Central memory CD4-positive, alpha-beta T cell (primary cell): Measurements from ENCODE around the gene DAPK3.
"Not testable (repeated sequence)": the region's sequence is repeated elsewhere in the genome, so short reads cannot be mapped to it uniquely, and the experiment has no call there.

Source experiments
- DNase-seq: peaks from one replicate; pipeline ENCODE4 v3.0.0; 2022
- total RNA-seq, 3 experiments: gene quantifications; one replicate each; lab custom pipeline; 2026; lab: John Stamatoyannopoulos, UW

The DAPK3 gene
- 22.8 to 38.5 (median 34.5) reads per million in 3 experiments for total RNA-seq

DNA sequence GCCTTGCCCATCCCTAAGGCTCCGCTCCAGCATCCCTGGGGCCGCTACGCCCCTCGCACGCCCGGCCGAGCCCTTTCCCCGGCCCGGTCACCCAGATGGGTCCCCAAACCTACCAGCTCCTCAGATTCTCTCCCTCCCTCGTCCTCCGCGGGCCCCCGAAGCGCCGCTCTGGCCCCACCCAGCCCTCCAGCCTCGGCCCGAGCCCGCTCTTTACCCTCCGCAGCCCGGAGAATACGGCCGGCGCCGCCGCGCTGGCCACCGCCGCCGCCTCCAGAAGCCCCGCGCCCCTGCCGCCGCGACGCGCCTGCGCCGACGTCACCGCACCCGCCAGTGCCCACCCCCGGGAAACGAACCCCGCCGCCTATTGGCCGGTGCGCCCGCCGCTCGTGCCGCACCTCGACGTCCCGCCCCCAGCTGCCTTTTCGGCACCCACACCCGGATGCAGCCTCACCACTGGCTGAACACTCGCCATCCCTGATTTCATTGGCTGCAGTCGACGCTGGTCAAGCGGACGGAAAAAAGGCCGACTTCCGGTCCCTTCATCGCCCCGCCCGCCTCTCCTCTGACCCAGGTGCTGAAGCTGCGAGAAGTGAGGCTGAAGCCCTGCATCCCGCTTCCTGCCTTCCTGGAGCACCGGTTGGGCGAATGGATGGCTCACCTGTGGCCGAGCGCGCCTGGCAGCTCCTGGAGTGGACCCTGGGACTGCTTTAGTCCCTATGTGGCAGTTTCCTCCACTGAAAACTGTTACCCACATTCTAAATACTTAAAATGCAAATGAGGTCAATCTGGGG is at the start of gene DAPK3:
Gene DAPK3 (minus strand): TSS at position 292 of the 791 bp plus-strand sequence. CDS start 1,364 bp downstream, outside the sequence.
- DNase-seq, result peak; percentile 83

DNA sequence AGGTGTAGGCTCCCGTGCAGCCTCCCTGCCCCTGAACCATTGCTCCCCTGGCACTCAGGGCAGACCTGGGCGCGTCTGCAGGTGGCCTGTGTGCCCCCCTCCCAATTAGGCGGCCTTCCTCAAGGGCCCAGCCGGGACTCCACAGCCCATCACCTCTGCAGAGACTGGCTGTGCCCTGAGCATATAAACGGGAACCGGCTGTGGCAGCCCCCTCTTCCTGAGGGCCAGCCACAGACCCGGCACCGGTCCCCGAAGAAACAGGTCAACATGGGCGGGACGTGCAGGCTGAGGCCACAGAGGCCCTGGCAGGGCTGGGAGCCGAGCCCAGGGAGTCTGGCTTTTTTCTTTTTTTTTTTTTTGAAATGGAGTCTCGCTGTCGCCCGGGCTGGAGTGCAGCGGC is 48.7 kb upstream of the DAPK3 start:
- no peak for DNase-seq

DNA sequence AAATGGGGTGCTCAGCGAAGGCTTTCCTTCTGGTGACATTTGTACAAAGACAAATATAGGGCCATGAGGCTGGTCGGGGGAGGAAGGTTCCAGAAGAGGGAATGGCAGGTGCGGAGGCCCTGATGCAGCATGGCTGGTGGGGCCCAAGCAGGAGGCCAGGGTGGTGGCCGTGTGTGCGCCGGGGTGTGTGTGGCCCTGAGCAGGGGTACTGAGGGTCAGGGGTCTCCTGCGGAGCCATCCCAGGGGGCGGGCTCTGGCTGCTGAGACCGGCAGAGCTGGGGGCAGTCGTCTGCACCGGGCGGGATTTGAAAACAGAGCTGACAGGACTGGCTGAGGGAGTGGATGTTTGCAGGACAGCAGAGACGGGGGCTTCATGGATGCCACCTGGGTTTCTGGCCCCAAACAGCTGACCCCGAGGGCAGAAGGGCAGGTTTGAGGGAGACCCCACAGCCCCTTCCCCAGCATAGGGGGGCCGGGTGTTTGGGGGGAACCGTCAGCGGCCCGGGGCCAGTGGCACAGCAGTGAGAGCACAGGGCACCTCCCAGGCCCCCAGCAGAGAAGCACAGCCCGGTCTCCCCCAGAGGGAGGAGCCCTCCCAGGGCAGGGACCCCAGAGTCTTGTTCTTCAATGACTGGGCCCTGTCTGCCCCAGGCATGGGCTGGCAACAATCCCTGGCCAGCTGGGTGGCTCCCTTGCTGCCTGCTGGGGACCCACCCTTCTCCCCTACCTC is 48.0 kb upstream of the DAPK3 start:
- no peak for DNase-seq

DNA sequence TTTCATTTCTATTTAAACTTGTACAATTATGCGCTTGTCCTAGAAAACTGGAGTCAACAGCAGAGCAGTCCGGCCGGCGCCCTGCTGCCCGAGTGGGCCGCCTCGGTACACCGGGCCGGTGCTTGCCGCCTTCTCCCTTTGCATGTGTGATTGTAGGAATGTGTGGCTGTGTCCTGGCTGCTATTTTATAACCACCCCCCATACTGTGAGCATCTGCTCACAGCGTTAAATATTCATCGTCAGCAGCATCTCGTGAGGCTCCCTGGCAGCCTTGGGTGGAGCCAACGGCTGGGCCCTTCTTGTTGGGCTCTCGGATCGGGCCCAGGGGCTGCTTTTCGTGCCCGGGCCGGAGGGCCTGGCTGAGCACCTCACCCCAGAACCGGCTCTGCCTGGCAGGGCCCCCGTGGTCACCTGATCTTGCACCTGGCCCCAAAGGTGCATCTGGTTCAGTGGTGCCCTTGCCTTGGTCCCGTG is 47.3 kb upstream of the DAPK3 start:
- no peak for DNase-seq

DNA sequence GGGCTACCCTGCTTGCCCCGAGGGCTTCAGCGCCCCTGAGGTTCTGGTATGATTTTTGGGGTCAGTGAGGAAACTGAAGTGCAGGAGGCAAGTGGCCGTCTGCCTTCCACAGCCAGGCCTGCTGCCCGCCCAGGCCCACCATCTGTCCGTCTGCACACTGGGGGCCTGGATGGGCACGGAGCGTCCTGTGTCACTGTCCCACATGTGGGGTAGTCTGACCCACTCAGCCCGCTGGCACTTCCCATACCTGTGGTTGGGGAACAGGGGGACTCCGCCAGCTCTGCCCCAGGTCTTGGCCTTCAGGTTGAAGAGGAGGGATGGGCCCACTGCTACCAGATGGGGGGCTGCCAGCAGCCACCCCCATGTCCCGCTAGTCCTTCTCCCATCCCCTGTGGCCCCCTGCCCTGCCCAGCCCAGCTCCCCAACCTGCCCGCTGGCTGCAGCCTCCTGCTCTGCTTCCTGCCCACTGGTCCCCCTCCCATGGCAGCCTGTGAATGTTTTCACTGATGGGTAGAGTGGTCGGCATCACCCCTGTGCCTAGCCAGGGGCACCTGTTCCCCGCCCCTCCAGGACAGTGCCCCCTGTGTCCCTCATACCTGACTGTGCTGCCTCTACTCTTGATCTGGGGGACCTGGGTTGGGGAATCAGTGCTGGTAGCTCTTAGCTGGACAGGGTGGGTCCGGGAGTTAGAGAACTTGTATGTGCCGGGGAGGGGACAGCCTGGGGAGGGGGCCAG is 46.2 kb upstream of the DAPK3 start:
- DNase-seq, result no peak

DNA sequence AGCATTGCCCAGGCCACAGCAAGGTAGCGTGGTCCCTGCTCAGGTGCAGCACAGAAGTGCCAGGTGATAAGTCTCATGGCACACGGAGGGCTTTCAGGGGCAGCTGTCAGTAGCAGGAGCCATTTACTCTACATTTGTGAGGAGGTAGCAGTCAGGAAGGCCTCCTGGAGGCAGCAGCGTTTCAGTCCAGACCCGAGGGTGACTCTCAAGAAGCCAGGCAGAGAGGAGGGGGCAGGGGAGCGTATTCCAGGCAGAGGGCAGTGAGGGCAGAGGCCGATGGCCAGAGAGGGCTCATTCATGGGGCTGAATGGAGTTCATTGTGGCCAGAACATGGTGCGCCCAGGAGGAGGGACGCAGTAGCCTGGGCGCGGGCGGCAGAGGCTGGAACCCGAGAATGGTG is 45.6 kb upstream of the DAPK3 start:
- no peak for DNase-seq

DNA sequence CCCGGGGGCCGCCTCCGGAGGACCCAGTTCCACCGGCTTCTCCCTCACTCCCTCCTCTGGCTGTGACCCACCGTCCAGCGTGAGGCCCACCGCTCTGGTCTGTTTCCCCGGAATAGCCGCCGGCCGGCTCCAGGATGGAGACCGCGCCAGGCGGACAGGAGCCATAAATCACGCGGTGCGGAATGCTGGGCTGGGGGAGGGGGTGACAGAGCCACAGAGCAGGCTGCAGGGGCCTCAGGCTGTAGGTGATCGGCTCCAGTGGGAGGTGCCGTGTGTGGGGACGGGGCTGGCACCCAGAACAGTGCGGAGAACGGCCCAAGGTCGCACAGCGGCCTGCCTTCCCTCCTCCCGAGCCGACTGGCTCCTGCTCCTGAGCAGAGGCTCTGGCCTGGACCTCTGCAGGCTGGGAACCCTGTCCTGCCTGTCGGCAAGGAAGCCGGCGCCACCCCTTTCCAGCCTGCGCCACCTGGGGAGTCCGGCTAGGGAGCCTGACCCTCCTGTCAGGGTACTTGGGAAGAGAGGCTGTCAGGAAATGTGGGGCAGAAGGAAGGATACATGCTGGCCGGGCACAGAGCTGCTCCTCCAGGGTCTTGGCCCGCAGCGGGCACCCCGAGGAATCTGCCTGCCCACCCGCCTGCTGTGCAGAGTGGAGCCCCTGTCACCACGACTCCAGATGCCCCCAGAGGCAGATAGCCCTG is 45.0 kb upstream of the DAPK3 start:
- no peak for DNase-seq

DNA sequence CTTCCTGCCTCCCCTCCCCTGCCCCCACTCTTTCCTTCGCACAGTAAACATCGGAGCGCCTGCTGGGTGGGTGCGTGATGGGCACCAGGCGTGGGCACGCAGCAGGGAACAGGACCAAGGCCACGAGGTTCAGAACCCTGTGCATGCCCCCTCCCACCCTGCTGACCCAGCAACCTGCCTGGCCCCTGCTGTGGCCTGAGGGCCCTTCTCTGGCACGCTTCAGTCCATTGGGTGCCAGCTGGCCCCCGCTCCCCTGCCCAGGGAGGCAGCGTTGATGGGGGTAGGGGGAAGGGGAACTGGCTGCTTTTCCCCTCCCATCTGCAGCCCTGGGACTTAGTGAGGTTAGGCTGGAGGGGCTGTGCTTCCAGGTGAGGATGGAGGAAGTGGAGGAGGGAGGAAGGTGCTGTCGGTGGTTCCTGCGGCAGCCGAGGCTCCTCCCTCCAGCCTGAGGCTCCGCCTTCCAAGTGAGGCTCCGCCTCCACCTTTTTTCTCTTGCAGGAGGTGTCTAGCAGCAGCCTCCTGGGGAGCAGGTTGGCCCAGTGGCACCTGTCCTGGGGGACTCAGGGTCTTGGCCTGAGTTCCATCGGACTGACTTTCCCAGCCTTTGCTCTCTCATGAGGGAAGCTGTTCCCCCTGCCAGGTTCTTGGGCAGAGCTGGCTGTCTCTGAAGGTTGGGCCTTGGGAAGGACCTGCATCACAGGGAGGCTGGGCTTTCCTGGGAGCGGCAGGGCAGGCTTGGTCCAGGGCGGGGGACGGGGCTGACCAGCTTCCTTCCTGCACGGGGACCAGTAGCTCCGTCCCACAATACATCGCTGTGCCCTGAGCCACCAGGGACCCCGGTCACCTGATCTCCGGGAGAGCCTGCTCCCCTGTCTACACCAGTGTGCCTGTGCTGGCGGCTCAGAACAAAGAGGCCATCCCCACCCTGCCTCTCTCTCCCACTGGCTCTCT is 43.9 kb upstream of the DAPK3 start:
- DNase-seq, result peak; percentile 33

DNA sequence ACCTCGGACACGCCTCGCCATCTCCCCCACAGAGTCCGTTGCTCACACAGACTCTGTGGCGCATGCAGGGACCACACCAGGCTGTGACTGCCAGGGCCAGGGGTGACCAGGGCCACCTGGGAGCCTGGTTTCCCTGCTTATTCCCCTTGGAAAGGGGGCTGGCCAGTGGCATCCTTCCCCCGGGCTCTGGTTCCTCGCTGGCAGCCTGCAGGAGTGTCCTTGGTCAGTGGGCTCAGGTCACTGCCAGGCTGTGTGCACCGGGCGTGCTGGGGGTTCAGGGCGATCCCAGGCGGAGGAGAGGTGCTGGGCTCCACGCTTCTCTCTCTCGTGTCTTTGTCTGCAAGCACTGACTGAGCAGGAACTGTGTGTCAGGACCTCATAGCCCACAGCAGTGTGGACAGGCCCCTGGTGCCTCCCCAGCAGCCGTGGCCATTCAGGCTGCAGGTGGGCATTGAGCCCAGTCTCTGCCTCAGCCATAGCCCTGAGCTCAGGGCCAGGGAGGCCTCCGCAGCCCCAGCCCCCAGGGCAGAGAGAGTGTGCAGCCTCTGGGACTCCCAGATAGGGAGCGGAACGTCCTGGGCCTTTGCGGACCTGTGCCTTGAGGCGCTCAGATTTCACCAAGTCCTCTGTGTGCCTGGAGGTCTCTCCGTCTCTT is 43.1 kb upstream of the DAPK3 start:
- no peak for DNase-seq

DNA sequence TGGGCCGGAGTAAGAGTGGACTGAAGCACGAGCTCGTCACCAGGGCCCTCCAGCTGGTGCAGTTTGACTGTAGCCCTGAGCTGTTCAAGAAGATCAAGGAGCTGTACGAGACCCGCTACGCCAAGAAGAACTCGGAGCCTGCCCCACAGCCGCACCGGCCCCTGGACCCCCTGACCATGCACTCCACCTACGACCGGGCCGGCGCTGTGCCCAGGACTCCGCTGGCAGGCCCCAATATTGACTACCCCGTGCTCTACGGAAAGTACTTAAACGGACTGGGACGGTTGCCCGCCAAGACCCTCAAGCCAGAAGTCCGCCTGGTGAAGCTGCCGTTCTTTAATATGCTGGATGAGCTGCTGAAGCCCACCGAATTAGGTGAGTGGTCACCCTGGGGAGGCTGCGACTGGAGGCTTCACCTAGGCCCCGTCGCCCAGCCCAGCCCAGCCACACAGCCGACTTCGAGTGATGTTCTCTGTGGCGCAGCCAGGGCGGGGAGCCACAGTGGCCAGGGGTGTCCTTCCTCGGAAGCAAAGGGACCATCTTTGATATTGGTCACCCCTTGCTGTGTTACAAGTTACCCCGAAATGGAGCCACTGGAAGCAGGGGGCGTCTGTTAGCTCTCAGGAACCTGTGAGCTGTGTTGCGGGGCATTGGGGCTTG is 42.2 kb upstream of the DAPK3 start:
- no peak for DNase-seq

DNA sequence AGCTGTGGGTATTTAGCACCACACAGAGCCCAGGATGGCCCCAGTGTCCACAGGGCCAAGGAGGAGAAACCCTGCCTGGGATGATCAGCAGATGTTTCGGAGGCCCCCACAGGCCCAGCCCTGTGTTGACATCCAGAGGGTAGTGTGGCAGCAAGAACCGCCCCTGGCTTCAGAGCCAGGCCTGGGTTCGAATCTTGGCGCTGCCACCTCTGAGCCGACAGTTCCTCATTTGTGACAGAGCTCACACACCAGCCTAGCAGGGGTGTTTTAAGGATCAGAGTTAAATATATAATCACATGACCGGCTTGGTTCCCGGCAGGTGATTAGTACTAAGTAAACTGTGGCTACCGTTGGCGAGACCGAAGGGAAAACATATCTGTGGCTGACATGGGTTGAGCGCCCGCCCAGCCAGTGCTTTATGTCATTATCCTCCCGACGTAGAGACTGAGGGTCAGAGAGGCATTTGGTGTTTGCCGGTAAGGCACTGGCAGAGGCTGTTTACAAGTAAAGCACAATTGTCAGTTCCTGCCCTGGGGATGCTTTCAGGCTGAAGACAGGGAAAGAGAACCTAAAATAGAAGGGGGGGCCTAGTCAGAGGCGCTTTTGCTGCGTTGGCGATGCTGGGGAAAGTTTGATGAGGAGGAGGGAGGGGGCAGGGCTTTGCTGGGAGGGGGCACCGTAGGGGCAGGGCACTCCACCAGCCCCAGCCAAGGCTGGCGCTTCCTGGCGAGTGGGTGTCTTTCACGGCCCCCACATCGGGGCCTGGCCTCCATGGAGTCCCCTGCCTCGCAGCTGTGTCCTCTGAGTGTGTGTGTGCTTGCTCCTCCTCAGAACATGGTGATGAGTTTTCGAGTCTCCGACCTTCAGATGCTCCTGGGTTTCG is 41.4 kb upstream of the DAPK3 start:
- no peak for DNase-seq

DNA sequence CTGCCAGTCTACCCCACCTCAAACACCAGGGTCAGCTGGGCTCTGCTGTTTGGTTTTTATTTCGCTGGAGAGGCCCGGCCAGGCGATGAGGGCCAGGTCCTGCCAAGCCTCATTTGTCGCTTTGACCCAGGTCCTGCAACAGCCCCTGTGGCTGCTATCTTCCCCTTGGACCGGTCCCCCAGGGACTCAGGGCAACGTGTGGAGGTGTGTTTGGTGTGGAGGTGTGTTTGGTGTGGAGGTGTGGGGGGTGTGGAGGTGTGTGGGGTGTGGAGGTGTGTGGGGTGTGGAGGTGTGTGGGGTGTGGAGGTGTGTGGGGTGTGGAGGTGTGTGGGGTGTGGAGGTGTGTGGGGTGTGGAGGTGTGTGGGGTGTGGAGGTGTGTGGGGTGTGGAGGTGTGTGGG is 40.5 kb upstream of the DAPK3 start:
- not testable (repeated sequence) for DNase-seq

DNA sequence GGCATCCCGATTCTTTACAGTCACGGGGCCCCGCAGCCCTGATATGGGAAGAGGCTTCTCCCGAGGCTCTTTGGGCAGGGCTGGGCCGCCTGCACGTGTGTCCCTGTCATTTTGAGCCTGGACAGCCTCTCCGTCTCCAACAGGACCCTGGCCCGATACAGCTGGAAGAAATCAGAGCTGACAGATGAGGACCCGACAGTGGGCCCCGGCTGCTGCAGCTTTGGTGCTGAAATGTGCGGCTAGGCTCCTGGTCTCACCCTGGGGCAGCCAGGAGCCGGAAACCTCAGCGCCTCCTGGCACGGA is 39.9 kb upstream of the DAPK3 start:
- DNase-seq, result no peak

DNA sequence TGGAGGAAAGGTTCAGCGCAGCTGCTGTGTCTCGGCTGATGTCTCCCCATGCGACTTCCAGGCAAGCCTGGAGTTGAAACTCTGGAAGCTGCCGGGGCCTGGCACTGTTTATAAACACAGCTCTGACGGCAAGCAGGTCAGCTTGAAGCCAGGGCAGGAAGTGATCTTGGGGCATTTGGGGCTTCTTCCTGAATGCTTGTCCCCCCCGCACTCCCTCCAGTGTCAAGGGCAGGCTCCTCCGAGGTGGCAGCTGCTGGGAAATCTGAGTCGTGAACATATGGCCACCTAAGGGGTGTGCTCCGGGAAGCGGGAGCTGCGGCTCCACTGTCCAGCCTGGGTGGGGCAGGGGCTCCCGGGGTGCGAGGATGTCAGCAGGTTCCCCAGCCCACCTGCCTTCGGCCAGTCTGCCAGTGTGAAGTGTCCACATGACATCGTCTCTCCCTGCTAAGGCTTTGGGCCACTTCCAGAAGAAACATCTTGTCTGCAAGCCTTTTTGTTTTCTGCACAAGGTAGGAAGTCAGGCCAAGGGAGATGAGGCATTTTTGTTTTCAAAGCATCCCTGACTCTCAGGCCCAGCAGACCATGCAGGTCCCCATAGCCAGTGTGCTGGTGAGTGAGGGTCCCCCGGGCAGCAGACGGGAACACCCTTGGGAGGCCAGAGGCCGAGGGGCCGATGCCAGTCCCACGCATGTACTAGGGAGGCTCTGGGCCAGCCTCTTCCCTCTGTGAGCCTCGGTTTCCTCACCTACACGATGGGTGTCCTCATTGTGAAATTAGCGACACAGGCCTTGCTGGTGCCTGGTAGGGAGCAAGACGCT is 39.3 kb upstream of the DAPK3 start:
- DNase-seq, result no peak

DNA sequence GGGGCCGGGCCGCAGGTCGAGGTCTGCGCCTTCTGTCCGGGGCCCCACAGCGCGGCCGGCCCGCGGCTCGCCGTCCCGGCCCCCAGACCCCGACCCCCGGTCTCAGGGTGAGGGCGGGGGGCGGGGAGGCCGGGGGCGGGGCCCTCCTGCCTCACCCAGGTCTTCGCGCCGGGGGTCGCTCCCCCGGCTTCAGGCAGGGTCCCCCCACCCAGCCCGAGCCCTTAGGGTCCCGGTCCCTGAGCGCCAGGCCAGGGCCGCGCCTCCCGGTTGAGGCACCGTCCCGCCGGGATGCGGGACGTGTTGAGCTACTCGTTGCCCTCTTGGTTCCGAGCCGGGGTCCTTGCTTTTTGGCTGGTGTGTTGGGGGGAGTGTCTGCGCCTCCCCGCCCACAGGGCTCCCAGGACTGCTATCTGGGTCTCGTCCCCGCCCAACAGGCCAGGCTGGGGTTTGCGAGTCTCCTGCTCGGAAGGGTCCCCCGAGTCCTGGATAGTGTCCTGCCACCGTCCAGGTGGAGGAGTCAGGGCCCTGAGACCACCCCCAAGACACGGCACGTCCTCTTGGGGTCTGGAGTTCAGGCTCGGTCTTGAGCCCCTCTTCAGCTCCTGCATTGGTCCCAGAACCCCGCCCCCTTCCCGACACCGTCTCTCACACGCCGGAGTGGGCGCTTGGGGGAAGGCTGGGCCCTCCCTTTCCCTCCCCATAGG is 37.1 kb upstream of the DAPK3 start:
- no peak for DNase-seq

DNA sequence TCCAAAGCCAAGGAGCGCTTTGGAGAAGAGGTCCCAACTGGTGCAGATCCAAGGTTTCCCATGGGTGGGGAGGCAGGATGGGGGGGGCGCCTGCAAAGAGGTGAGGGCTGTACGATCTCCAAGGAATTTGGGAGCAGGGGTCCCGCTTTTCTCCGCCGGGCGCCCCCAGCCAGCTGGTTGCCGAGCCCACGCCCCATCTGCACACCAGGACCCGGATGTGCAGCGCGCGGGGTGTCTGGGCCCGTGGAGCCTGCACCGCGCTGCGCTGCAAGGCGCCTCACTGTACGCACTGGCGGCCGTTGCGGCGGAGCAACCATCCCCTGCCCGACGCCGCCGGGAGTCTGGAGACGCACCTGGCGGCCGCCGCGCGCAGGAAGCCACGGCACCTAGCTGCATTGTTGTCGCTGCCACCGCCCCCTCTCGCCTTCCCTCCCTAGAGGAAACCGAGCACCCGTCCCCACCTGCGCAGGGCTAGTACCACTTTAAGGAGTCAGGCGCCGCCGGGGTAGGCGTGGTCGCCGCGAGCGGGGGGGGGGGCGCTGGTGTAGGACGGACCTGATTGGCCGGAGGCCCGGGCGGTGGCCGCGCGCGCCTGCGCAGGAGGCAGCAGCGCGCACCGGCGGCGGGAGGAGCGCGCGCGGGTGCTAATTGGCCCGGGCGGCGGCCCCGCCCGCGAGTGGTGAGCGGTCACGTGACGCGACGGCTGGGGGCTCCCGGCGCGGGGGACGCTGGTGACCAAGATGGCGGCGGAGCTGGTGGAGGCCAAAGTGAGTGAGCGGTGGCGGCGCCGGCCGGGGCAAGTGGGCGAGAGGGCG is 36.3 kb upstream of the DAPK3 start, which contains the start of gene PIAS4:
Gene PIAS4 (plus strand): TSS at position 716 of the 815 bp plus-strand sequence. CDS start 25 bp downstream, at position 741.
- peak; percentile 95 for DNase-seq

DNA sequence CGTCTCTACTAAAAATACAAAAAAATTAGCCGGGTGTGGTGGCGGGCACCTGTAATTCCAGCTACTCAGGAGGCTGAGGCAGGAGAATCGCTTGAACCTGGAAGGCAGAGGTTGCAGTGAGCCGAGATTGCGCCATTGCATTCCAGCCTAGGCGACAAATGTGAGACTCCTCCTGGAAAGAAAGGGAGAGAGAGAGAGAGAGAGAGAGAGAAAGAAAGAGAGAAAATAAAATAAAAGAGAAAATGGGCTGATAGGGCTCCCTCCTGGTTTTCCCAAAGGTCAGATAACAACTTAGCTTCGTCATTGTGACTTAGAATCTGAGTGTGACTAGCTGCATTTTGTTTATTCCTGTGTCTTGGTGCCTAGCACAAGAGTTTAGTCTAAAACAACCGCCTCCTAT is 34.5 kb upstream of the DAPK3 start:
- DNase-seq, result not testable (repeated sequence)
